HEK293T (cell line): ENCODE data around the gene AGAP5.
"Not testable (repeated sequence)": the region's sequence is repeated elsewhere in the genome, so short reads cannot be mapped to it uniquely, and the experiment has no call there.

ENCODE experiments used
- ARNT ChIP-seq: fragments of 450-650 bp; IDR thresholded peaks from 2 replicates; pipeline ENCODE4 v1.6.1; 2017; ENCODE audit warnings: mild to moderate bottlenecking
- BHLHE40 ChIP-seq: fragments of 450-650 bp; IDR thresholded peaks from 2 replicates; pipeline ENCODE4 v1.6.1; 2016; ENCODE audit warnings: mild to moderate bottlenecking, moderate library complexity, borderline replicate concordance
- FOXK2 ChIP-seq: fragments of 450-650 bp; IDR thresholded peaks from 2 replicates; pipeline ENCODE4 v1.6.1; 2016; ENCODE audit warnings: mild to moderate bottlenecking
- FOXM1 ChIP-seq: fragments of 450-650 bp; IDR thresholded peaks from 2 replicates; pipeline ENCODE4 v1.6.1; 2017; ENCODE audit warnings: mild to moderate bottlenecking, borderline replicate concordance
- LEF1 ChIP-seq: fragments of 450-650 bp; IDR thresholded peaks from 2 replicates; pipeline ENCODE4 v1.6.1; 2017; ENCODE audit warnings: mild to moderate bottlenecking, borderline replicate concordance
- NFRKB ChIP-seq: fragments of 450-650 bp; IDR thresholded peaks from 2 replicates; pipeline ENCODE4 v1.6.1; 2016; ENCODE audit warnings: mild to moderate bottlenecking, moderate library complexity
- SP1 ChIP-seq: fragments of 450-650 bp; IDR thresholded peaks from 2 replicates; pipeline ENCODE4 v1.6.1; 2017
- TARDBP ChIP-seq: fragments of 450-650 bp; IDR thresholded peaks from 2 replicates; pipeline ENCODE4 v1.6.1; 2016
- TF ChIP-seq, protein P1 (sequence below): fragments of 450-650 bp; IDR thresholded peaks from 2 replicates; pipeline ENCODE4 v1.6.1; 2016

DNA sequence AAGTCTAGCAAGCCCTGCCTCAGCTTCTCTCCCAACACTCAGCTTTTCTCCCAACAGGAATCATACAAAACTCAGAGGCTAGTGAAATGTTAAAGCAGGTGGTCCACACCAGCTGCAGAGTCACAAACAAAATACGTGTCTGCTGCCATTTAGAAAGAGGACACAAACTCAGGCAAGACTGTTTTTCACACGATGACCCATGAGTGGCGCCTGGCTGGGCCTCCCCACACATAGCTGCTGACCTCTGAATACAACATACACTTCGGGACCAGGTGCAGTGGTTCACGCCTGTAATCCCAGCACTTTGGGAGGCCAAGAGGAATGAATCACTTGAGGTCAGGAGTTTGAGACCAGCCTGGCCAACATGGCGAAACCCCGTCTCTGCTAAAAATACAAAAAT lies 35.2 kb downstream of the AGAP5 start:
- TF ChIP-seq, protein P1, sequence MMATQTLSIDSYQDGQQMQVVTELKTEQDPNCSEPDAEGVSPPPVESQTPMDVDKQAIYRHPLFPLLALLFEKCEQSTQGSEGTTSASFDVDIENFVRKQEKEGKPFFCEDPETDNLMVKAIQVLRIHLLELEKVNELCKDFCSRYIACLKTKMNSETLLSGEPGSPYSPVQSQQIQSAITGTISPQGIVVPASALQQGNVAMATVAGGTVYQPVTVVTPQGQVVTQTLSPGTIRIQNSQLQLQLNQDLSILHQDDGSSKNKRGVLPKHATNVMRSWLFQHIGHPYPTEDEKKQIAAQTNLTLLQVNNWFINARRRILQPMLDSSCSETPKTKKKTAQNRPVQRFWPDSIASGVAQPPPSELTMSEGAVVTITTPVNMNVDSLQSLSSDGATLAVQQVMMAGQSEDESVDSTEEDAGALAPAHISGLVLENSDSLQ = not testable (repeated sequence)
- TF ChIP-seq LEF1, SP1, BHLHE40, FOXK2, NFRKB, ARNT, TARDBP, FOXM1: not testable (repeated sequence)
